GM19455 (cell line): ENCODE data around the gene ANKRD16.
"Not testable (repeated sequence)": the region's sequence is repeated elsewhere in the genome, so short reads cannot be mapped to it uniquely, and the experiment has no call there.

Experiments
- ATAC-seq: cut with Tn5 transposase; IDR thresholded peaks from one replicate; pipeline ENCODE4 v1.9.1; 2021; ENCODE audit not compliant: unreplicated experiment

The ANKRD16 gene

GRCh38 chr10:5840314-5841307 lies 49.1 kb downstream of the ANKRD16 start:
- peak; percentile 77 for ATAC-seq

GRCh38 chr10:5836181-5836580 lies 53.5 kb downstream of the ANKRD16 start:
- not testable (repeated sequence) for ATAC-seq

DNA sequence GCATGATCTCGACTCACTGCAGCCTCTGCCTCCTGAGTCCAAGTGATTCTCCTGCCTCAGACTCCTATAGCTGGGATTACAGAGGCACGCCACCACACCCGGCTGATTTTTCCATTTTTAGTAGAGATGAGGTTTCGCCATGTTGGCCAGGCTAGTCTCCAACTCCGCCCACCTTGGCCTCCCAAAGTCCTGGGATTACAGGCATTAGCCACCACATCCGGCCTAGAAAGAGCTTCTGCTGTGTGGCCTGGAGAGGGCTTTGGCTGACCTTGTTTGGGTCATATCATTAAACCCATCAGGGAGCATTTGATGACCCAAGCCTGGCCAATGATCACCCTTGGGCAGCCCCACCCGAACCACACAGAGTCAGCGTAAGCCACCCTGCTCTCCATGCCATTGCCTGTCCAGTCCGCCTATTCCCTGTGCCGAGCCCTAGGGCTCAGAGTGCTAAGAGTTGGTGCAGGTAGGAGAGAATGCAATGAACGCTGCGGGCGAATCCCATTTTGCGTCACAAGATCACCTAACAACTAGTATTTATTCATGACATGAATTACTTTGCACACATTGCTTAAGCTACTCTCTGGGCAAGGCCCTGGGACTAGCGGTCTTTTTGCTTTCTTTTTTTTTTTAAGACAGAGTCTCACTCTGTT lies 54.1 kb downstream of the ANKRD16 start:
- ATAC-seq, result no peak

DNA sequence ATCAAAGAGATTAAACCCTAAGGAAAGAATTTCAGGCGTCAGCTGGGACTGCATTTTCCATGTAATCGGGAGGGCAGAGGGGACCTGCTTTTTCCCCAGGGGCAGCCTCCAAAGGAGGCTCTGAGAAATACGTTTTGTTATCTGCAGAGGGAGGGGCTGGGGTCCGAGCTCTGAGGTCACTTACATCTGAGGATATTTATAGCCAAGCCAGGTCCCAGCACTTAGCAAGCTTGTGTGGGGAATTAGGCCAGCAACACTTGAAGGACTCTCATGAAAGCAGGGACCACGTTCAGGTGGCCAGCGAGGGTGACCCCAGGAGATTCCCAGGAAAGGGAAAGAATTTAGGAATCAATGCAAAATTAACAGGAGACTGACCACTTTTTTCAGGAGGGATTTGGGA lies 55.9 kb downstream of the ANKRD16 start:
- ATAC-seq, result no peak

- ATAC-seq, result no peak
Observed at GRCh38 chr10:5832946-5833345, 56.7 kb downstream of the ANKRD16 start.

DNA sequence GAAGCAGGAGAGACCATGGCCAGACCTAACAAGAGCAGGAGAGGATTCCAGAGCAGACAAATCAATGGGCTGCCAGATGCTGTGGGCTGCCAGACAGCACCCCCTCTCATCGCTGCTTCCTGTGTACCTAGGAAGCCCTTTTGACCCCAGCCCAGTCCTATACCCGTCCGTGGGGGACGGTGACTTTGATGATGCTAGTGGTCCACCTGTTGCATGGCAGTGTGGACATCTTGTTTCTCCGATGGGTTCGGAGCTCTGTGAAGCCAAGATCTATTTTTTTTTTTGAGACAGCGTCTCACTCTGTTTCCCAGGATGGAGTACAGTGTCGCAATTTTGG lies 58.3 kb downstream of the ANKRD16 start:
- ATAC-seq, result no peak

DNA sequence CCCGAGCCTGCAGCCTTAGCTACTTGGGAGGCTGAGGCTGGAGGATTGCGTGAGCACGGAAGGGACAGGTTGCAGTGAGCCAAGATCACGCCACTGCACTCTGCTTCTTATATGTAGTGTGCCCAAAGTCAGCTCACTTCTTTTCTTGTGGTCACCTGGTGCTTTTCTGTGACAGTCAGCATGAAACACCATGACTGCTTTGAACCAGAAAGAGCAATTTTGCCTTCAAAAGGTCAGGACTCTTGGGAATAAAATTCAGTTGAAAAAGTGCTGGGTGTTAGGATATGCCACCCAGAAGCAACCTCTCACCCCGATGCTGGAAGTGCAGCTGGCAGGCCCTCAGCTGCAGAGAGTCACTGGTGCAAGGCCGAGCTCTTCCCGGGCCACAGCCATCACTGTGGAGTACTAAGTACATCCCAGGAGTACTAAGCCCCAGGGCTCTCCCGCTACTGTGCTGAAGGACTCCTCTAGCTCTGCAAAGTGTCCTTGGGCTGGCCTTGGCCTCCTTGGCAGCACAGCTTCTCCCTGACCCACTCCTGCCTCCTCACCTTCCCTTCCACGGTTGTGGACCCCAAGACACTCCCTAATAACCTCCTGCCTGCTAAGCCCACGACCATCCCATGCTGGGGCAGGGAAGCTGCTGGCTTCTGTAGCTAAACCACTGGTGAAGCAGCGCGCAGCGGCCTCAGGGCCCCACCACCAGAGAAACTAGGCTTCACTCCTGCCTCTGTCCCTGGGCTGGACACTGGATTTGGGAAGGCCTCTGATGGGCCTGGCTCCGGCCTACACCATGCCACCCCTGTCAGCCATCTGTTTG lies 58.9 kb downstream of the ANKRD16 start:
- ATAC-seq, result no peak

DNA sequence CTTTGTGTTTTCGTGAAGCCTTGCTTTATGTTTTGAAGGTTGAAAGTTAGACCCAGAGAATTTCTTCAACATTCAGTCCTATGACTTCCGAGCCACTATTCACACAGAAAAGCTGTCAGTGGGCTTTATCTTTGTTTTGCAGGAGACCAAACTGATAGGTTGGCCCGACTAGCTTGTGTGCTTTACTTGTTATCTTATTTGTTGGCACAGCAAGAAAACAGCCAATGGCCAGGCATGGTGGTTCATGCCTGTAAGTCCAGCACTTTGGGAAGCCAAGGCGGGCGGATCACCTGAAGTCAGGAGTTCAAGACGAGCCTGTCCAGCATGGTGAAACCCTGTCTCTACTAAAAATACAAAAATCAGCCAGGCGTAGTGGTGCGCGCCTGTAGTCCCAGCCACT lies 60.4 kb downstream of the ANKRD16 start:
- ATAC-seq, result no peak

DNA sequence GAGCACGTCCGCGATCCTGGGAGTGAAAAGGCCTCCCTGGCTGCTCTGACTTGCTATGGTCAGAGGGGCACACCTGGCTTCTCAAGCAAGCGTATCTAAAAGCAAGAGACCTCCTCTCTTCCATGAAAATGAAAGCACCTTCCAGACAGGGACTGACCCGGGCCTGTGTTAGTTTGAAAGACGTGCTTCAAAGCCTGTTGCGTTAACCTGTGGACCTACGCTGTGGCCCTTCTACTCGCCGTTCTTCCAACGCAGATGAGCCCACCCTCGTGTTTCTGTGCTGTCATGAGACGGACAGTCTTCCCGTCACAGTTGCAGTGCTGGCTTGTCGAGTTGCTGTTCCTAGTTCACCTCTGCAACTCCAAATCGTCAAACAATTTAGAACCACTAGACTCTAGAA lies 61.0 kb downstream of the ANKRD16 start:
- ATAC-seq, result no peak

DNA sequence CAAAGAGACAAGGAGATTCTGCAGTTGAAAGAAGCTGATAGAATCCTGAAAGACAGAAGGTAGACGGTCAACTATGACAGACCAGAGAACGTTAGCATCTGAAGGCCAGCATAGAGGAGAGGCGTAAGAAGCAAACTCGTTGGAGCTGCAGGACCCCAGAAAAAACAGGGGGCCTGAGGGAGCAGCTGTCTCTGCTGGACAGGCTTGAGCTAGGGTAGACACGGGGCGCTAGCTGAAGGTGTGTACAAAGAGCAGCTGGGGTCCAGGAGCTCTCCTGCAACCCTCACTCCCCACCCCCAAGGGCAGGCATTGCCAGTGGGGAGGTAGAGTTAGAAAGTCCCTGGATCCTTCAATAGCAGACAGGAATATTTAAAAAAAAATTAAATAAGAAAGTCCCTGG lies 61.9 kb downstream of the ANKRD16 start:
- no peak for ATAC-seq

GRCh38 chr10:5826511-5826910 lies 63.2 kb downstream of the ANKRD16 start:
- not testable (repeated sequence) for ATAC-seq

DNA sequence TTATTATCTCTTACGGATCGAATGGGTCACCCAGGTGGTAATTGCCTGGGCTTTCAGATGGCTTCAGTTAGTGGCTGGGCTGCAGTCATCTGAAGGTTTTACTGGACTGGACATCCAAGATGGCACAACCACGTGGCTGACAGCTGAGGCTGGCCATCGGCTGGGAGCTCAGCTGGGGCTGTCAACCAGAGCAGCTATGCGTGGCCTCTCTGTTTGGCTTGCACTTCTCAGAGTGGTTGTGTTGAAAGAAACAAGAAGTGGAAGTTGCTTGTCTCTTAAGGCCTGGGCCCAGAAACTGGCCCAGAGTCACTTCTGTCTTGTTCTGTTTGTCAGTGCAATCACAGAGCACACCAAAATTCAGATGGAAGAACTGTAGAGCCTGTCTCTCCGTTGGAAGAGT lies 70.8 kb downstream of the ANKRD16 start:
- ATAC-seq, result peak; percentile 55

GRCh38 chr10:5818048-5818331 lies 71.7 kb downstream of the ANKRD16 start:
- ATAC-seq, result no peak

DNA sequence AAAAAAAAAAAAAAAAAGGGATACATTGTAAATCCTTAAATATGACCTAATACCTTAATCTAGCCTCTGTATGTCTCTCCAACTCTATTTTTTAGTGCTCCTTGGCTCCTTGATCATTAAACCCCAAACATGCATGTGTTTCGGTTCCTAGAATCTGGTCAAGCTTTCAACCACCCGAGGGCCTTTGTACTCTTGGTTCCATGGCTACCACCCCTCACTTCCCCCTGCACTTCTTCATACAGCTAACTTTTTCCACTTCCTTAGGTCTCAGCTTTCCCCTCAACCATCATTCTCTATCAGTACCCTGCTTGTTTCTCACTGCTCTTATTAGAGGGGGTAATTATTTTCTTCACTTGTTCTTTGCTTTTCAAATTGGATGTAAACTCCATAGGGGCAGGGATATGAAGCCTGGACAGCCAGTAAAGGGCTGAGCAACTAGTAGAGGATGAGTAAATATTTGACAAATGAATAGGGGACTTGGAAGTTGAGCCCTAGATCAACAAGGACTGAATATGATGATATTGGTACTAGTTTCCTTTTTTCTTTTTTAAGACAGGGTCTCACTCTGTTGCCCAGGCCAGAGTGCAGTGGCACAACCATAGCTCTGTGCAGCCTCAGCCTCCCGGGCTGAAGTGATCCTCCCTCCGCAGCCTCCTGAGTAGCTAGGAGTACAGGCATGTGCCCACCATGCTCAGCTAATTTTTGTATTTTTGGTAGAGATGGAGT lies 72.2 kb downstream of the ANKRD16 start:
- ATAC-seq, result no peak

DNA sequence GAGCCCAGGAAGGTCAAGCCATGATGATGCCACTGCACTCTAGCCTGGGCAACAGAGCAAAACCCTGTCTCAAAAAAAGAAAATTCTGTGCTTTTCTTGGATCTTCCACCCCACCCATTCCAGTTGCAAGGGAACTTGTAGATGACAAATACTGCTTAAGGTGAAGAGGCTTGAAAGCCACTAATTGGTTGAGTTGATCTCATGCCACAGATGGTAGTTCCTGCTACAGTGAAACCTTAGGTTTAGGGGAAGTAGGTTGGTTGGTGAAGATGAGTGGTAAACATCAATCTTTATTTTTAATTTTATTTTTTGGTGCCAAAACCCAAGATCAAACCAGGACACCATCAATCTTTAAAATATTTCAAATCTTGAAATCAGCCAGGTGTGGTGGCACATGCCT lies 73.5 kb downstream of the ANKRD16 start:
- no peak for ATAC-seq

GRCh38 chr10:5814110-5815107 lies 75.3 kb downstream of the ANKRD16 start:
- ATAC-seq, result no peak

DNA sequence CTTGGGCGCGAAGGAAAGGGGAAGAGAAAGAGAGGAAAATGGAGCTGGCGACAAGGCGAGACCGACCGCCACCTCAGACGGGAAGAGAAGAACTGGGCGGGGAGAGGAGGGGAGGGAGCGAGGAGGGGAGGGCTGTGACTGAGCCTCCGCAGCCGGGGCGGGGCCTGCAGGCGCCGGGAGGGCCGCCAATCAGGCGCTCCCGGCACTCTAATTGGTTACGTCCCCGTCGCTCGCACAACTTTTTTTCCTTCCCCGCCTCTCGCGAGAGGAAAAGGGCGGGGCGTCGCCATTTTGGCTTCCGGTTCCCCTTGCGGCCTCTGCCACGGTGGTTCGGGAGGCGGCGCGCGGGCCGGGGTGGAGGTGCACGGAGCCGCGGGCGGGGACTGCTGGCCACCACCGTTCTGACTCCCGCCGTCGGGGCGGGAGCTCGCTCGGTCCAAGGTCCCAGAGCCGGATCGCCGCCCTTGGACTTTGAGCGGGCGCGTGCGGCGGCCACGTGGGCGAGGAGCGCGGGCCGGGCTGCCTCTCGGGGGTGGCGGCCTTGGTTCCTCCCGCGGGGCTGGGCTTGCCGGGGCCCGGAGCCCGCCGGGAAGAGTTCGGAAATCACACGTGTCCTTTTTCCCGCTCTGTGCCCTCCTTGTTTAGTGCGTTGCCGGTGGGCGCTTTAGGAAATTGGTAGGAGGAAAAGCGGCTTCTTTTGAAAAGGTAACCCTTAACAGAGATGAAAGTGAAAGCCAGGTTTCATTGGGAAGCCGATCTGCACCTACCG lies 76.2 kb downstream of the ANKRD16 start, which contains the start of gene GDI2:
TSS of gene GDI2 (minus strand) at position 94 of the 769 bp plus-strand sequence. CDS start 176 bp downstream, outside the sequence.
- peak; percentile 85 for ATAC-seq

GRCh38 chr10:5813091-5813340 lies 76.7 kb downstream of the ANKRD16 start:
- peak; percentile 27 for ATAC-seq
